B cell (primary cell): ENCODE results near the gene TDRD12.

ENCODE experiments used
- CTCF ChIP-seq: fragments of 200-600 bp; IDR thresholded peaks from one replicate; pipeline ENCODE4 v1.8.0; 2022; ENCODE audit warnings: antibody characterized with exemption, mild to moderate bottlenecking
- EZH2 ChIP-seq: IDR thresholded peaks from 2 replicates; pipeline ENCODE4 v1.6.1; 2012; ENCODE audit warnings: borderline replicate concordance, low read depth, mild to moderate bottlenecking, moderate library complexity, low read length; ENCODE audit not compliant: insufficient read depth, poor library complexity, severe bottlenecking

GRCh38 chr19:32808236-32808635, 88.7 kb downstream of the TDRD12 start:
- no peak for TF ChIP-seq EZH2
- TF ChIP-seq CTCF, result no peak
